G401.6 (cell line): ENCODE results near the gene ENKD1.
"Not testable (repeated sequence)": the region's sequence is repeated elsewhere in the genome, so short reads cannot be mapped to it uniquely, and the experiment has no call there.

Experiments used
- FAIRE-seq: peaks from 2 replicates; lab custom pipeline; 2012; peaks lifted over from hg19 to GRCh38; lab: Jason Lieb, UNC

The ENKD1 gene

GRCh38 chr16:67666559-67667452 lies at the start of gene ENKD1, which contains the start of gene C16orf86:
TSS of gene ENKD1 (minus strand) at chr16:67666750. CDS start at chr16:67666442, 308 bp downstream.
TSS of gene C16orf86 (plus strand) at chr16:67666814. CDS start at chr16:67666971, 157 bp downstream.
- no peak for FAIRE-seq

GRCh38 chr16:67716097-67716496 lies 49.5 kb upstream of the ENKD1 start:
- no peak for FAIRE-seq

GRCh38 chr16:67714522-67714921 lies 48.0 kb upstream of the ENKD1 start:
- FAIRE-seq: no peak

GRCh38 chr16:67713647-67714273 lies 47.2 kb upstream of the ENKD1 start:
- FAIRE-seq: no peak

- FAIRE-seq: no peak
Measured at GRCh38 chr16:67710607-67711006, 44.1 kb upstream of the ENKD1 start.

- no peak for FAIRE-seq
Measured at GRCh38 chr16:67709050-67709449, 42.5 kb upstream of the ENKD1 start.

- no peak for FAIRE-seq
Measured at GRCh38 chr16:67708368-67708771, 41.8 kb upstream of the ENKD1 start.

- no peak for FAIRE-seq
Measured at GRCh38 chr16:67707790-67708189, 41.2 kb upstream of the ENKD1 start.

- no peak for FAIRE-seq
Measured at GRCh38 chr16:67707210-67707609, 40.7 kb upstream of the ENKD1 start.

GRCh38 chr16:67704110-67704509 lies 37.6 kb upstream of the ENKD1 start:
- FAIRE-seq: no peak

- no peak for FAIRE-seq
Measured at GRCh38 chr16:67703626-67704025, 37.1 kb upstream of the ENKD1 start.

- FAIRE-seq: no peak
Measured at GRCh38 chr16:67702130-67702529, 35.6 kb upstream of the ENKD1 start.

- FAIRE-seq: no peak
Measured at GRCh38 chr16:67701420-67701819, 34.9 kb upstream of the ENKD1 start.

- no peak for FAIRE-seq
Measured at GRCh38 chr16:67699265-67699664, 32.7 kb upstream of the ENKD1 start.

- no peak for FAIRE-seq
Measured at GRCh38 chr16:67697422-67698185, 31.1 kb upstream of the ENKD1 start.

- no peak for FAIRE-seq
Measured at GRCh38 chr16:67694611-67695010, 28.1 kb upstream of the ENKD1 start.

- FAIRE-seq: not testable (repeated sequence)
Measured at GRCh38 chr16:67693517-67694285, 27.2 kb upstream of the ENKD1 start.

- FAIRE-seq: no peak
Measured at GRCh38 chr16:67685388-67686112, 19.0 kb upstream of the ENKD1 start.

GRCh38 chr16:67683767-67684166 lies 17.2 kb upstream of the ENKD1 start:
- FAIRE-seq: no peak

GRCh38 chr16:67679935-67680897 lies 13.7 kb upstream of the ENKD1 start:
- no peak for FAIRE-seq
